Common myeloid progenitor, CD34-positive (primary cell): ENCODE results near the gene AFF3.
A peak's percentile ranks its signal among the peaks of the same experiment; 100 is the strongest.

Experiments used
- CTCF ChIA-PET: fragments of 350-600 bp; sonication (Branson Sonifier 250); formaldehyde crosslinking; loops from one replicate; lab custom pipeline; 2021; ENCODE audit warnings: antibody characterized with exemption; lab: Charles Lee
- POLR2A ChIA-PET: fragments of 350-600 bp; sonication (Branson Sonifier 250); formaldehyde crosslinking; loops from one replicate; lab custom pipeline; 2021; ENCODE audit warnings: antibody characterized with exemption; lab: Charles Lee
- DNase-seq, 3 donors: peaks; one replicate each; pipeline versions ENCODE4 v3.0.0 to v3.0.0-alpha.2; 2013
- H3K27ac ChIP-seq, 2 experiments: 1 replicate in 1 of 2; 2 replicates in 1 of 2; pipeline ENCODE4 v1.7.0; 2013; ENCODE audit warnings: inconsistent platforms in 2 of 2, low read length in 2 of 2, mild to moderate bottlenecking in 2 of 2, low read depth in 1 of 2, moderate library complexity in 1 of 2; ENCODE audit not compliant: severe bottlenecking in 2 of 2, insufficient read depth in 1 of 2, poor library complexity in 1 of 2
- H3K27me3 ChIP-seq, 5 experiments: replicated peaks in 2 of 5; 1 replicate in 3 of 5; 2 replicates in 2 of 5; pipeline versions ENCODE4 v1.6.1 to v1.7.0; 2013; ENCODE audit warnings: low read length in 4 of 5, mild to moderate bottlenecking in 2 of 5, moderate library complexity in 2 of 5, inconsistent platforms in 1 of 5; ENCODE audit not compliant: insufficient read depth in 5 of 5, control insufficient read depth in 4 of 5
- H3K36me3 ChIP-seq, 4 experiments: 1 replicate in 2 of 4; 2 replicates in 2 of 4; pipeline versions ENCODE4 v1.6.1 to v1.7.0; 2013; ENCODE audit warnings: low read length in 3 of 4, control low read depth in 1 of 4, mild to moderate bottlenecking in 1 of 4; ENCODE audit not compliant: control insufficient read depth in 4 of 4, insufficient read depth in 4 of 4
- H3K4me1 ChIP-seq, 4 experiments: 1 replicate in 3 of 4; 2 replicates in 1 of 4; pipeline versions ENCODE4 v1.6.1 to v1.7.1; 2013; ENCODE audit warnings: low read length in 3 of 4, mild to moderate bottlenecking in 3 of 4, control low read depth in 1 of 4, inconsistent platforms in 1 of 4, moderate library complexity in 1 of 4; ENCODE audit not compliant: control insufficient read depth in 4 of 4, insufficient read depth in 4 of 4; ENCODE audit errors: control extremely low read depth in 1 of 4
- H3K4me3 ChIP-seq, 7 experiments: 1 replicate in 4 of 7; 2 replicates in 3 of 7; pipeline versions ENCODE4 v1.5.1 to v1.7.0; 2013; ENCODE audit warnings: mild to moderate bottlenecking in 7 of 7, low read length in 6 of 7, moderate library complexity in 6 of 7, inconsistent platforms in 2 of 7, low read depth in 2 of 7, control low read depth in 1 of 7; ENCODE audit not compliant: insufficient read depth in 4 of 7, control insufficient read depth in 1 of 7; ENCODE audit errors: extremely low read depth in 1 of 7
- H3K9me3 ChIP-seq, 5 experiments: 1 replicate in 4 of 5; 2 replicates in 1 of 5; pipeline versions ENCODE4 v1.6.1 to v1.7.1; 2013; ENCODE audit warnings: low read length in 4 of 5, mild to moderate bottlenecking in 2 of 5, inconsistent platforms in 1 of 5, low read depth in 1 of 5, moderate library complexity in 1 of 5; ENCODE audit not compliant: control insufficient read depth in 4 of 5, insufficient read depth in 2 of 5; ENCODE audit errors: control extremely low read depth in 1 of 5
- WGBS: methylation state at CpG from one replicate; pipeline ENCODE4 v1.1.5; 2013; ENCODE audit not compliant: insufficient coverage; 5-methylcytosine and 5-hydroxymethylcytosine counted together

The AFF3 gene

DNA sequence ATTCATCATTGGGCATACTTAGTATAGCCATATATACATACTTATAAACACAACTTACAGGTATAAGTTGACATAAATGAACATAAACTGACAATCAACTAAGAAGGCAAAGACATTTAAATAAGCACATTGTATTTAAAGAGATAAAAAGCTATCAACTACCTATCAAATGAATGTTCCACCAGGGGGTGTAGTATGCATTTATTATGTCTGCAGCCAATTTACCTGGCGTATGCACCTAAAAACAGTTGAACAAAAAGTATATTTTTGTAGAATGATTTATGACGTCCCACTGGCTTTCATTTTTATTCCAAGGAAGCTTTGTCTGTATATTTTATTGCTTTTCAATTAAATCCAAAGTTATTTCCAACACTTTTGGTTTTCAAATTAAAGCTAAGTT is 323.5 kb downstream of the AFF3 start:
- no peaks in the 10 kb centered on the region for H3K27me3 ChIP-seq
- WGBS: no CpG with 5 or more reads among the region's 2 CpGs
- peaks cover 0 to 5% (median 2%) of the 10 kb centered on the region in 4 experiments for H3K36me3 ChIP-seq
- no peaks in the 10 kb centered on the region for H3K9me3 ChIP-seq
- H3K27ac ChIP-seq: no peak overlapping the region
- H3K4me3 ChIP-seq: no peak overlapping the region
- POLR2A ChIA-PET: no interaction called here
- DNase-seq: peak; percentile 46 to 60 (median 56)
- peaks cover 0 to 3% (median 0%) of the 10 kb centered on the region in 4 experiments for H3K4me1 ChIP-seq
- CTCF ChIA-PET: interaction anchor here (0.8 to 4.4 kb wide), 11 partner anchors 9 to 443 kb away, joined by 3 to 40 read pairs (median 5); no protein-coding TSS in a partner anchor

DNA sequence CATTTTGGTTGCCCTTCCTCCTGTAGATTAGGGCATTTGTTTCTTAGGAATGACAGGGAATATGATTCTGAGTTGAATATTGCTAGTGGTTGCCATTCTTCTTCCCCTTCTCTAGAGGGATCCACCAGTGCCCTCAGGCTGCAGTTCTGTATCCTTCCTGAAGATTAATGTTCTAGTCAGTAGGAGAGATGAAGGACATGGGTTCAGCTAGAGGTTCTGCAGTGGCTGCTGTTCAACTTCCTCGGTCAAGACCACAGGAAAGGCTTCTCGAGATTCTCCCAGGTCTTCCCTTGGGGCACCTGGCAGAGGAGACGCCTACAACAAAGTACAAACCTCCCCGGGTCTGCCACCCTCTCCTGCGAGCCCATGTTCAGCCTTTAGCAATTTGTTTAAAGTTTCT is 325.5 kb downstream of the AFF3 start:
- no peak overlapping the region for H3K27ac ChIP-seq
- ChIA-PET POLR2A (no interaction called here), CTCF (interaction anchor here (1.0 to 1.6 kb wide), 2 partner anchors 424 to 430 kb away, joined by 5 to 7 read pairs; no protein-coding TSS in a partner anchor)
- DNase-seq: no peak
- H3K36me3 ChIP-seq: peaks cover 0 to 3% (median 0%) of the 10 kb centered on the region in 4 experiments
- H3K4me3 ChIP-seq: no peak overlapping the region
- H3K27me3 ChIP-seq: no peaks in the 10 kb centered on the region
- no peaks in the 10 kb centered on the region for H3K4me1 ChIP-seq
- H3K9me3 ChIP-seq: no peaks in the 10 kb centered on the region
- 84% methylated on average over 5 of the region's 5 CpGs for WGBS

DNA sequence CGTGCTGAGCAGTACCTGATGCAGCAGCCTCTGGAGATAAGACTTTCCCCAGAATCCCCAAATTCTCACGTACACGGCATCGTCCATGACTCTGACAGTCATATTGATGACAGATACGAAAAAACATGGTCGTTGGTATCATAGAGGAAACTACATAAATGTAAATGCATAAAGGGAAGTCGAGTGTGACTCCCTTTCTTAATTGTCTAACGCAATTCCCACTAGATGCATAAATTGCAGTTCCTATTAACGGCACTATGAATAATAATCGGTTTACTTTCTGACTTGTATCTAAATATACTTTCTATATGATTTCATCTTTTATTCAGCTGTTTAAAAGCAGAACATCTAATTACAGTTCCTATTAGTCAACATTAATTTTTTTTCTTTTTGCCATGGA is 330.0 kb downstream of the AFF3 start:
- no peaks in the 10 kb centered on the region for H3K9me3 ChIP-seq
- no peaks in the 10 kb centered on the region for H3K36me3 ChIP-seq
- H3K4me3 ChIP-seq: no peak overlapping the region
- no peaks in the 10 kb centered on the region for H3K4me1 ChIP-seq
- DNase-seq: no peak
- no peak overlapping the region for H3K27ac ChIP-seq
- CTCF ChIA-PET: no interaction called here
- POLR2A ChIA-PET: no interaction called here
- WGBS: 93% methylated on average over 4 of the region's 10 CpGs
- no peaks in the 10 kb centered on the region for H3K27me3 ChIP-seq

DNA sequence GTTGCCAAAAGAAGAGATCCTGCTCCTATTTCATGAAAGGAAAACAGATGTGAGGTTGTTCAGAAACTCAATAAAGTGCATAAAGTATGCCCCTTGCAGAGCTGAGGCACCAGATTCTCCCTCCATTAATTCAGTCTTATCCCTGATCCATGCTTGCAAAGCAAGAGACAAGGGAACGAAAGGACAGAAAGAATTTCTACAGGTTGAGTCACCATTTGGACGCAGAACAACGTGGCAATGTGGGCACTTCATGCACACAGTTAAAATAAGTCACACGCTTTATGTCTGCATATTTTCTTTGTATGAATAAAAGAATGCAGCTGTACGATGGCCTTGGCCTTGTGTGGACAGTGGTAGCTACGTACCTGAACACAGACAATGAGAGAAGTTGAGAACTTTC is 330.8 kb downstream of the AFF3 start:
- WGBS: 100% methylated on average over 4 of the region's 6 CpGs
- DNase-seq: no peak
- no peaks in the 10 kb centered on the region for H3K9me3 ChIP-seq
- H3K27ac ChIP-seq: no peak overlapping the region
- H3K27me3 ChIP-seq: no peaks in the 10 kb centered on the region
- H3K36me3 ChIP-seq: peaks cover 0 to 5% (median under 1%) of the 10 kb centered on the region in 4 experiments
- no peaks in the 10 kb centered on the region for H3K4me1 ChIP-seq
- ChIA-PET POLR2A (no interaction called here), CTCF (interaction anchor here (0.9 kb wide), 1 partner anchor 47 kb away, joined by 4 read pairs; no protein-coding TSS in a partner anchor)
- no peak overlapping the region for H3K4me3 ChIP-seq

DNA sequence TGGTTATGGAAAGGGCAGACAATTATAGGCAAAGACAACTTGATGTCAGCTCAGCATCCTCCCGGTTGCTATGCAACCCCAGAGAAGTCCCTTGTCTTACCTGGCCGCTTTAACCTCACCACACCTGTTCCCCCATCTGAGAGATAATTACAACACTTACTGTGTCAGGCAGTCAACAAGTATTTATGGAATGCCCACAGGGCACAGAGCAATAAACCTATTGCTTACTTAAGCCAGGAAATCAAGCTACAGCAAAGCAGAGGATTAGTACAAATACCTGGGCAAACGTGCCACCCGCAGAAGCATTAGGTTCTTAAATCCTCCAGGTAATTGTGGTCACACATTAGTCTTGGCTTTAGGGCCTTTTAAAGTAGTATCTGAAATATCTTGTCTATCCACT is 332.2 kb downstream of the AFF3 start:
- ChIA-PET CTCF (interaction anchor here (1.2 to 1.3 kb wide), 2 partner anchors 9 to 455 kb away, joined by 3 read pairs; no protein-coding TSS in a partner anchor), POLR2A (no interaction called here)
- H3K36me3 ChIP-seq: peaks cover 0 to 5% (median under 1%) of the 10 kb centered on the region in 4 experiments
- no peak overlapping the region for H3K4me3 ChIP-seq
- H3K4me1 ChIP-seq: no peaks in the 10 kb centered on the region
- DNase-seq: no peak
- H3K9me3 ChIP-seq: no peaks in the 10 kb centered on the region
- WGBS: 93% methylated on average over 2 of the region's 4 CpGs
- H3K27me3 ChIP-seq: no peaks in the 10 kb centered on the region
- H3K27ac ChIP-seq: no peak overlapping the region

DNA sequence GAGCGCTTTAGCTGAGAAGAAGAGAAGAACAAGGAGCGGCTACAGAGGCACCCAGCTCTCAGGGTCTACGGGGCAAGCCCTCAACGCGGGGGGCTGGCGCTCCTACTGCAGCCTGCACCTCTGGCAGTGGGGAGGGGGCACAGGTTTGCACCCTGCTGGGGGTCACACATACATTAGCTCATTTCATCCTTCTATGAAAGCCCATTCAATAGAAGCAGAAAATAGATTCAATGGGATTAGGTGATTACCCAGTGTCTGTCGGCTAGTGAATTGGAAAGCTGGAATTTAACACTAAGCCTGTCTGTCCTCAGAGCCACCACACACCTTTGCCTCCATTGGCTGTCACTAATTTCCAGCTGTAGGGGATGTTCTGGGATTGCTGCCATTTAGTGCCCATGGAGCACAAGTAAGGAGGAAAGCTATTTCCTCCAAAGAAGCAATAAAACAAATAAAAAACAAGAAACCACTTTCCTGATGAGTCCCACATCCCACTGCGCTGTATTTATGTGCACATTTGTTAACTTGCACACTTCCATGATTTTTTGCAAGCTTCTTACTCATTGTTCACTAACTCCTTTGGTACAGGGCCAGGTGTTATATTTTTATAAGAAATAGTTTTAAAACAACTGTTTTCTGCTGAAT is 333.0 kb downstream of the AFF3 start:
- CTCF ChIA-PET: interaction anchor here (1.2 to 1.3 kb wide), 2 partner anchors 10 to 456 kb away, joined by 3 read pairs; no protein-coding TSS in a partner anchor
- H3K27ac ChIP-seq: no peak overlapping the region
- H3K9me3 ChIP-seq: no peaks in the 10 kb centered on the region
- no peaks in the 10 kb centered on the region for H3K27me3 ChIP-seq
- H3K4me1 ChIP-seq: no peaks in the 10 kb centered on the region
- no peak overlapping the region for H3K4me3 ChIP-seq
- POLR2A ChIA-PET: no interaction called here
- no peak for DNase-seq
- peaks cover 0 to 5% (median under 1%) of the 10 kb centered on the region in 4 experiments for H3K36me3 ChIP-seq
- WGBS: 95% methylated on average over 3 of the region's 8 CpGs
